ENCODE data around the gene EIF2D. TPM values are rescaled to one million over a fixed set of nuclear protein-coding genes. Genes with fewer than 3 reads are reported as not detected.

EIF2D gene
- polyA plus RNA-seq, 2 of the 4 experiments (the other 2 are of a cell fraction): 31.8 to 63.2 TPM

DNA sequence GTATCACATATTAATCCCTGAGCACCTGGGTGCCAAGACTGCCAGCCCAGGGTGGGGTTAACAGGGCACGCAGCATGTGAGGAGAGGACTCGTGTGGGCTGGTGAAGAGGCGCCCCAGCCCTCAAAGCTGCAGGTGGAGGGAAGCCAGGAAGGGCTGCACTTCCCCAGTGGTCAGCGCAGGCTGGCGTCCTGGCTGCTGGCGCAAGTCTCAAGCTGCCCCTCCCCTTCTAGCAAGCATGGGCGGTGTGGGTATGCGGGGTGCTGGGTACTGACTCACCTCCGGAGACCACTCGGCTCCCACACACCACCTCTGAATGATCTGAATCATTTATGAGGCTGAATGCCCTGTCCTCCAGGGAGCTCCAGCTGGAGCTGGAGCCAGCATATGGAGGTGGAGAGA is 44.0 kb downstream of the EIF2D start:
- DNase-seq (ENCODE audit: low read depth in 1 of 2, low spot score in 1 of 2) (no peak), ATAC-seq (no peak), FAIRE-seq (no peak)
- Histone ChIP-seq H3K4me2 (no peak overlapping the region), H3K27ac (no peak overlapping the region), H3K9me3 (no peaks in the 10 kb centered on the region), H3K4me1 (no peaks in the 10 kb centered on the region), H3K4me3 (no peak overlapping the region)
- POLR2A ChIA-PET: no interaction called here
- 93% methylated on average over 10 of the region's 10 CpGs for WGBS (ENCODE audit: missing lambda C conversion rate)
- TF ChIP-seq FOSL2 (IDR thresholded peaks at IDR 0.05) (no peak), FOSL2 (CRISPR knock-in tag; IDR thresholded peaks at IDR 0.05) (no peak)
- CTCF ChIA-PET: interaction anchor here (0.7 to 8.6 kb wide), 8 partner anchors 13 to 98 kb away, joined by 3 to 66 read pairs (median 4); partner anchors contain the start of gene IKBKE

DNA sequence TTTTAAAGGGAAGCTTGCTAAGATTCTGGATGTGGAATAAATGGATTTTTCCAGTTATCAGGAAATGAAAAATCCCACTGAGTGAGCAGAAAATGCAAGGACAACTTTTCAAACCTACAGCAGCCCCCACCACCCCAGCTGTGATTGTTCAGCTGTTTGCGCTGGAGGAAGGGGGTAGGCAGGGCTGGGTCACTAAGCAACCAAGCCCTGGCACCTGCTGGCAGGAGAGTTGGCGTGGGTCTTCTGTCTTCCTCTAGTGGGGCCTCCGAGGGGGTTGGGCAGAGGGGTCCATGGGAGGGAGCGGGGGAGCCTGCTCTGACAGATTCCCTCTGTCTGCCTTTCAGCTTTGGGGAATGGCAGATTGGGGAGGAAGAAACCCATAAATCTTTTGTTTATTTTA is 45.3 kb downstream of the EIF2D start:
- FAIRE-seq (no peak), ATAC-seq (no peak), DNase-seq (ENCODE audit: low read depth in 1 of 2, low spot score in 1 of 2) (no peak)
- H3K27ac ChIP-seq: no peak overlapping the region
- POLR2A ChIA-PET: no interaction called here
- H3K4me1 ChIP-seq: peaks cover 3% of the 10 kb centered on the region; the same call in 1 of the 3 replicates
- CTCF ChIA-PET: interaction anchor here (1.3 to 8.6 kb wide), 8 partner anchors 12 to 87 kb away, joined by 3 to 66 read pairs (median 6); no protein-coding TSS in a partner anchor
- H3K4me2 ChIP-seq: no peak overlapping the region
- 73% methylated on average over 4 of the region's 4 CpGs for WGBS (ENCODE audit: missing lambda C conversion rate)
- H3K4me3 ChIP-seq: no peak overlapping the region
- TF ChIP-seq ZC3H11A (IDR thresholded peaks at IDR 0.05) (no peak), TP53 (CRISPR knock-in tag; IDR thresholded peaks at IDR 0.05) (no peak), FOSB (CRISPR knock-in tag; IDR thresholded peaks at IDR 0.05) (no peak), EP300 (IDR thresholded peaks at IDR 0.05) (no peak), KDM5A (IDR thresholded peaks at IDR 0.05) (no peak), MAZ (IDR thresholded peaks at IDR 0.05; ENCODE audit: borderline replicate concordance, low read depth, low read length) (no peak), CHD4 (IDR thresholded peaks at IDR 0.05; ENCODE audit: borderline replicate concordance) (no peak), SMC3 (IDR thresholded peaks at IDR 0.05) (no peak), CHD2 (IDR thresholded peaks at IDR 0.05; ENCODE audit: low read length, partially characterized antibody) (no peak), NPAS2 (CRISPR knock-in tag; IDR thresholded peaks at IDR 0.05; ENCODE audit: borderline replicate concordance) (no peak), RARB (CRISPR knock-in tag; IDR thresholded peaks at IDR 0.05) (no peak), PBX3 (IDR thresholded peaks at IDR 0.05) (no peak), HOXB5 (CRISPR knock-in tag; IDR thresholded peaks at IDR 0.05) (no peak), ZFP36 (IDR thresholded peaks at IDR 0.05; ENCODE audit: borderline replicate concordance, partially characterized antibody) (no peak), RFX5 (IDR thresholded peaks at IDR 0.05) (no peak), HEYL (CRISPR knock-in tag; IDR thresholded peaks at IDR 0.05) (no peak)
- TF ChIP-seq, protein P1, sequence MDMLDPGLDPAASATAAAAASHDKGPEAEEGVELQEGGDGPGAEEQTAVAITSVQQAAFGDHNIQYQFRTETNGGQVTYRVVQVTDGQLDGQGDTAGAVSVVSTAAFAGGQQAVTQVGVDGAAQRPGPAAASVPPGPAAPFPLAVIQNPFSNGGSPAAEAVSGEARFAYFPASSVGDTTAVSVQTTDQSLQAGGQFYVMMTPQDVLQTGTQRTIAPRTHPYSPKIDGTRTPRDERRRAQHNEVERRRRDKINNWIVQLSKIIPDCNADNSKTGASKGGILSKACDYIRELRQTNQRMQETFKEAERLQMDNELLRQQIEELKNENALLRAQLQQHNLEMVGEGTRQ (IDR thresholded peaks at IDR 0.05): no peak
- H3K9me3 ChIP-seq: no peaks in the 10 kb centered on the region

- POLR2A ChIA-PET: no interaction called here
- TF ChIP-seq, protein P2, sequence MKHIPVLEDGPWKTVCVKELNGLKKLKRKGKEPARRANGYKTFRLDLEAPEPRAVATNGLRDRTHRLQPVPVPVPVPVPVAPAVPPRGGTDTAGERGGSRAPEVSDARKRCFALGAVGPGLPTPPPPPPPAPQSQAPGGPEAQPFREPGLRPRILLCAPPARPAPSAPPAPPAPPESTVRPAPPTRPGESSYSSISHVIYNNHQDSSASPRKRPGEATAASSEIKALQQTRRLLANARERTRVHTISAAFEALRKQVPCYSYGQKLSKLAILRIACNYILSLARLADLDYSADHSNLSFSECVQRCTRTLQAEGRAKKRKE (CRISPR knock-in tag; IDR thresholded peaks at IDR 0.05; ENCODE audit: low read depth): no peak
- TF ChIP-seq MYC (IDR thresholded peaks at IDR 0.05; ENCODE audit: borderline replicate concordance, low read length) (no peak), REST (IDR thresholded peaks at IDR 0.05) (no peak), NPAS2 (CRISPR knock-in tag; IDR thresholded peaks at IDR 0.05; ENCODE audit: borderline replicate concordance) (no peak), FOSL2 (IDR thresholded peaks at IDR 0.05) (no peak), FOSL2 (CRISPR knock-in tag; IDR thresholded peaks at IDR 0.05) (no peak), CBX2 (IDR thresholded peaks at IDR 0.05; ENCODE audit: borderline replicate concordance, low read depth) (no peak)
- TF ChIP-seq, protein P3, sequence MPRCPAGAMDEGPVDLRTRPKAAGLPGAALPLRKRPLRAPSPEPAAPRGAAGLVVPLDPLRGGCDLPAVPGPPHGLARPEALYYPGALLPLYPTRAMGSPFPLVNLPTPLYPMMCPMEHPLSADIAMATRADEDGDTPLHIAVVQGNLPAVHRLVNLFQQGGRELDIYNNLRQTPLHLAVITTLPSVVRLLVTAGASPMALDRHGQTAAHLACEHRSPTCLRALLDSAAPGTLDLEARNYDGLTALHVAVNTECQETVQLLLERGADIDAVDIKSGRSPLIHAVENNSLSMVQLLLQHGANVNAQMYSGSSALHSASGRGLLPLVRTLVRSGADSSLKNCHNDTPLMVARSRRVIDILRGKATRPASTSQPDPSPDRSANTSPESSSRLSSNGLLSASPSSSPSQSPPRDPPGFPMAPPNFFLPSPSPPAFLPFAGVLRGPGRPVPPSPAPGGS (IDR thresholded peaks at IDR 0.05): no peak
- H3K4me3 ChIP-seq: no peak overlapping the region
- WGBS (ENCODE audit: missing lambda C conversion rate): 74% methylated on average over 4 of the region's 4 CpGs
- no peak overlapping the region for H3K27ac ChIP-seq
- no peak for ATAC-seq
- DNase-seq (ENCODE audit: low read depth in 1 of 2, low spot score in 1 of 2): no peak
- no peak overlapping the region for H3K4me2 ChIP-seq
- no peak for FAIRE-seq
- H3K9me3 ChIP-seq: no peaks in the 10 kb centered on the region
- peaks cover 6% of the 10 kb centered on the region; the same call in 1 of the 3 replicates for H3K4me1 ChIP-seq
- CTCF ChIA-PET: interaction anchor here (1.0 to 8.6 kb wide), 10 partner anchors 11 to 86 kb away, joined by 3 to 66 read pairs (median 5); no protein-coding TSS in a partner anchor
Measured at GRCh38 chr1:206565995-206566394, 46.3 kb downstream of the EIF2D start.
